NB4 (cell line): ENCODE measurements around the gene GPBP1.

Source experiments
- MYC ChIP-seq: IDR thresholded peaks from 2 replicates; pipeline ENCODE4 v1.6.1; 2011; ENCODE audit warnings: low read depth, low read length
- POLR2A ChIP-seq: IDR thresholded peaks from 2 replicates; pipeline ENCODE4 v1.6.1; 2011; ENCODE audit warnings: mild to moderate bottlenecking; ENCODE audit not compliant: insufficient read length; ENCODE audit errors: extremely low read depth
- TF ChIP-seq, protein P1 (sequence below): IDR thresholded peaks from one replicate; pipeline ENCODE4 v1.5.1; 2012; ENCODE audit warnings: low read depth, low read length
- TF ChIP-seq, protein P2 (sequence below): IDR thresholded peaks from 2 replicates; pipeline ENCODE4 v1.6.1; 2011; ENCODE audit warnings: low read depth, low read length

DNA sequence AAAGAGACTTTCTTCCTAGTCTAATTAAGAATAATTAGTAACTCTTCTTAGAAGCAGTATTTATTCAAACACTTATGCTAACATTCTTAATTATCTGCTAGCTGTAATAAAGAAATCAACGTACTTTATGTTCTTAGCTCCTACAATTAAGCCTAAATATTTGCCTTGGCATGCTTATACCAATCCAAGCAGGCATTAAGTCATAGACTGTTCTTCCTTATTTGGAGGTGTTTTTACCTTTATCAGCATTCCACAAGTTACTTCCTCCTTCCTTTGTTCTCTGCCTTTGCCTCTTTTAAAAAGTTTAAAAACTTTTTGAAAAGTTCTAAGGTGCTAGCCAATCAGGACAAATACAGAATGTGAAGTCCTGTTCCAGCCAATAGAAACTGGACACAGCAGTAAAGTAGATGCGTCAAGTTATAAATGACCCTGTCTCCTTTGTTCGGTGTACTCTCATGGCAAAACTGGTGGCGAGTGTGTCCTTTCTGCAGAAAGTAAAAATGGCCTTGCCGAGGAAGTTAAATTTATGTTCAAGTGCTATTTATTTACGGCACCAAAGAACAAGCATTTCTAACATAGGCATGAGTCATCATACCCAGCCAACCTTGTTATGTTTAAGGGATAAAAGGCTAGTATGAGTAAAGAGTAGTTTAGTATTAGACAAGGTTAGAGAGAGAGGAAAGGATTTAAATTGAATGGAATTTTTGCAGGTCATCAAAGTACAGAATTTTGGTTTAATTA is 58.6 kb downstream of the GPBP1 start:
- TF ChIP-seq, protein P1, sequence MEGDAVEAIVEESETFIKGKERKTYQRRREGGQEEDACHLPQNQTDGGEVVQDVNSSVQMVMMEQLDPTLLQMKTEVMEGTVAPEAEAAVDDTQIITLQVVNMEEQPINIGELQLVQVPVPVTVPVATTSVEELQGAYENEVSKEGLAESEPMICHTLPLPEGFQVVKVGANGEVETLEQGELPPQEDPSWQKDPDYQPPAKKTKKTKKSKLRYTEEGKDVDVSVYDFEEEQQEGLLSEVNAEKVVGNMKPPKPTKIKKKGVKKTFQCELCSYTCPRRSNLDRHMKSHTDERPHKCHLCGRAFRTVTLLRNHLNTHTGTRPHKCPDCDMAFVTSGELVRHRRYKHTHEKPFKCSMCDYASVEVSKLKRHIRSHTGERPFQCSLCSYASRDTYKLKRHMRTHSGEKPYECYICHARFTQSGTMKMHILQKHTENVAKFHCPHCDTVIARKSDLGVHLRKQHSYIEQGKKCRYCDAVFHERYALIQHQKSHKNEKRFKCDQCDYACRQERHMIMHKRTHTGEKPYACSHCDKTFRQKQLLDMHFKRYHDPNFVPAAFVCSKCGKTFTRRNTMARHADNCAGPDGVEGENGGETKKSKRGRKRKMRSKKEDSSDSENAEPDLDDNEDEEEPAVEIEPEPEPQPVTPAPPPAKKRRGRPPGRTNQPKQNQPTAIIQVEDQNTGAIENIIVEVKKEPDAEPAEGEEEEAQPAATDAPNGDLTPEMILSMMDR: no peak
- TF ChIP-seq POLR2A (no peak), MYC (no peak)
- TF ChIP-seq, protein P2, sequence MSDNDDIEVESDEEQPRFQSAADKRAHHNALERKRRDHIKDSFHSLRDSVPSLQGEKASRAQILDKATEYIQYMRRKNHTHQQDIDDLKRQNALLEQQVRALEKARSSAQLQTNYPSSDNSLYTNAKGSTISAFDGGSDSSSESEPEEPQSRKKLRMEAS: no peak
